ENCODE results near the gene CCNB3.

DNA sequence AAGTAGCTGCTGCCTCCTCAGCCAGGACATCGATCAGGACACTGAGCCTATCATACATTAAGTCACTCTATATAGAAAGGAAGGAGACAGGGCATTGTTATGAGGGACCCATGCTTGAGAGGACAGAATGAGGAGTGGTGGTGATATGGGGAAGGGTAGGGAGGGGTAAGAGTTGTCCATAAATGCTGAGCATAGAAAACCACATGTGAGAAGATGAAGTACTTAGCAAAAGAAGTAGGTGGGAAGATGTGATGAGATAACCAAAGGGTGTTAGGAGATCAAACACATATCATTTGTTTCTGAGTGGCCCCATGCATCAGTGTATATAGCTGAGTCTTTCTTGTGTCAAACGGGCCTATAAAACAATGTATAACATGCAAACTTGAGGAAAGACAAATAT lies 182.0 kb downstream of the CCNB3 start:
- no peak for TF ChIP-seq CTCF (IDR thresholded peaks at IDR 0.05 in 2 of 3, conservative IDR thresholded peaks at IDR 0.05 in 1 of 3; ENCODE audit: insufficient read depth in 2 of 3, low read depth in 1 of 3, low read length in 3 of 3)
- no peak for TF ChIP-seq PATZ1 (CRISPR knock-in tag; IDR thresholded peaks at IDR 0.05; ENCODE audit: borderline replicate concordance)
- no peak for TF ChIP-seq POLR2AphosphoS5 (IDR thresholded peaks at IDR 0.05; ENCODE audit: control insufficient read depth, insufficient read depth, low read depth, low read length)
- TF ChIP-seq ATF6 (CRISPR knock-in tag; IDR thresholded peaks at IDR 0.05), result no peak

All from K562 (cell line).